ENCODE measurements around the gene TXNRD3. TPM values are rescaled to one million over a fixed set of nuclear protein-coding genes. Genes with fewer than 3 reads are reported as not detected.

The TXNRD3 gene
- total RNA-seq, 1 experiment from 2014 or later = 6.9 TPM

DNA sequence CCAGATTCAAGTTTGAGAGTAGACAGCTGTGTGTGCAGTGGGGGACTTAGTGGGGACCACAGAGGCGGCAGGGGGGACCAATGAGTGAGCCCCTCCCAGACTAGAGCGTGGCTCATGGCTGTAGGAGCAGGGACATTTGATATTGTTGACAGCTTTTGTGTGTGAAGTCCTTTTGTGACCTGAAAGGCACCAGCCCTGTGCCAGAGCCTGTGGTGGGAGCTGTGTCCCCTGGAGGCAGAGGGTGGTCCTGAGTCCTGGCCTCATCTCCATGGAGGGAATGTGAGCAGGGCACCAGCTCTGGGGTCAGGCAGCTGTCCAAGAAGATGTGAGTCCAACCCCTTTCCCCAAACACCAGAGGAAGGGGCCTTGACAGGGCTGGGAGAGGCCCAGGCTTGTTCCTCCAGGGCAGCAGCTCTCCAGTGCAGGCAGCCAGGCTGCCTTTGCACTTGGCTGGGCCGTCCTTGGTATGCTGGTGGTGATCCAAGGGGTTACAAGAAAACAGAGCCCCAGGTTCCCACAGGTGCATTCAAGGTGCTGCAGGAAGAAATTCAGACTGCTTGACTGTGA is 86.1 kb downstream of the TXNRD3 start:
- no peaks in the 10 kb centered on the region for H3K27me3 Mint-ChIP-seq (ENCODE audit: low read depth)
- H3K9me3 Mint-ChIP-seq = no peaks in the 10 kb centered on the region
- H3K4me1 Mint-ChIP-seq = no peaks in the 10 kb centered on the region
- ChIA-PET CTCF (interaction anchor here (1.0 to 1.6 kb wide), 3 partner anchors 10 to 81 kb away, joined by 3 read pairs; partner anchors contain the start of gene C3orf22), POLR2A (no interaction called here)
- no peak for ATAC-seq
- no peak overlapping the region for H3K4me3 Mint-ChIP-seq
- no peaks in the 10 kb centered on the region for H3K36me3 Mint-ChIP-seq
- TF ChIP-seq, protein P1, sequence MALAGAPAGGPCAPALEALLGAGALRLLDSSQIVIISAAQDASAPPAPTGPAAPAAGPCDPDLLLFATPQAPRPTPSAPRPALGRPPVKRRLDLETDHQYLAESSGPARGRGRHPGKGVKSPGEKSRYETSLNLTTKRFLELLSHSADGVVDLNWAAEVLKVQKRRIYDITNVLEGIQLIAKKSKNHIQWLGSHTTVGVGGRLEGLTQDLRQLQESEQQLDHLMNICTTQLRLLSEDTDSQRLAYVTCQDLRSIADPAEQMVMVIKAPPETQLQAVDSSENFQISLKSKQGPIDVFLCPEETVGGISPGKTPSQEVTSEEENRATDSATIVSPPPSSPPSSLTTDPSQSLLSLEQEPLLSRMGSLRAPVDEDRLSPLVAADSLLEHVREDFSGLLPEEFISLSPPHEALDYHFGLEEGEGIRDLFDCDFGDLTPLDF (CRISPR knock-in tag; IDR thresholded peaks at IDR 0.05) = no peak
- TF ChIP-seq GRHL2 (CRISPR knock-in tag; IDR thresholded peaks at IDR 0.05; ENCODE audit: insufficient replicate concordance, severe bottlenecking) (no peak), RELA (CRISPR knock-in tag; IDR thresholded peaks at IDR 0.05; ENCODE audit: borderline replicate concordance) (no peak), KAT7 (CRISPR knock-in tag; IDR thresholded peaks at IDR 0.05; ENCODE audit: borderline replicate concordance) (no peak), ELF4 (CRISPR knock-in tag; IDR thresholded peaks at IDR 0.05; ENCODE audit: low read depth) (no peak), NR1H2 (CRISPR knock-in tag; IDR thresholded peaks at IDR 0.05) (no peak), ATF1 (CRISPR knock-in tag; IDR thresholded peaks at IDR 0.05) (no peak), TEAD4 (CRISPR knock-in tag; IDR thresholded peaks at IDR 0.05) (no peak), PRRX2 (CRISPR knock-in tag; IDR thresholded peaks at IDR 0.05) (no peak), ZNF396 (CRISPR knock-in tag; IDR thresholded peaks at IDR 0.05; ENCODE audit: borderline replicate concordance) (no peak), ZNF671 (CRISPR knock-in tag; IDR thresholded peaks at IDR 0.05) (no peak), SMAD4 (CRISPR knock-in tag; IDR thresholded peaks at IDR 0.05) (no peak)
- TF ChIP-seq, protein P2, sequence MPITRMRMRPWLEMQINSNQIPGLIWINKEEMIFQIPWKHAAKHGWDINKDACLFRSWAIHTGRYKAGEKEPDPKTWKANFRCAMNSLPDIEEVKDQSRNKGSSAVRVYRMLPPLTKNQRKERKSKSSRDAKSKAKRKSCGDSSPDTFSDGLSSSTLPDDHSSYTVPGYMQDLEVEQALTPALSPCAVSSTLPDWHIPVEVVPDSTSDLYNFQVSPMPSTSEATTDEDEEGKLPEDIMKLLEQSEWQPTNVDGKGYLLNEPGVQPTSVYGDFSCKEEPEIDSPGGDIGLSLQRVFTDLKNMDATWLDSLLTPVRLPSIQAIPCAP (CRISPR knock-in tag; IDR thresholded peaks at IDR 0.05) = no peak
- TF ChIP-seq, protein P3, sequence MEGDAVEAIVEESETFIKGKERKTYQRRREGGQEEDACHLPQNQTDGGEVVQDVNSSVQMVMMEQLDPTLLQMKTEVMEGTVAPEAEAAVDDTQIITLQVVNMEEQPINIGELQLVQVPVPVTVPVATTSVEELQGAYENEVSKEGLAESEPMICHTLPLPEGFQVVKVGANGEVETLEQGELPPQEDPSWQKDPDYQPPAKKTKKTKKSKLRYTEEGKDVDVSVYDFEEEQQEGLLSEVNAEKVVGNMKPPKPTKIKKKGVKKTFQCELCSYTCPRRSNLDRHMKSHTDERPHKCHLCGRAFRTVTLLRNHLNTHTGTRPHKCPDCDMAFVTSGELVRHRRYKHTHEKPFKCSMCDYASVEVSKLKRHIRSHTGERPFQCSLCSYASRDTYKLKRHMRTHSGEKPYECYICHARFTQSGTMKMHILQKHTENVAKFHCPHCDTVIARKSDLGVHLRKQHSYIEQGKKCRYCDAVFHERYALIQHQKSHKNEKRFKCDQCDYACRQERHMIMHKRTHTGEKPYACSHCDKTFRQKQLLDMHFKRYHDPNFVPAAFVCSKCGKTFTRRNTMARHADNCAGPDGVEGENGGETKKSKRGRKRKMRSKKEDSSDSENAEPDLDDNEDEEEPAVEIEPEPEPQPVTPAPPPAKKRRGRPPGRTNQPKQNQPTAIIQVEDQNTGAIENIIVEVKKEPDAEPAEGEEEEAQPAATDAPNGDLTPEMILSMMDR (IDR thresholded peaks at IDR 0.05) = no peak
- TF ChIP-seq, protein P4, sequence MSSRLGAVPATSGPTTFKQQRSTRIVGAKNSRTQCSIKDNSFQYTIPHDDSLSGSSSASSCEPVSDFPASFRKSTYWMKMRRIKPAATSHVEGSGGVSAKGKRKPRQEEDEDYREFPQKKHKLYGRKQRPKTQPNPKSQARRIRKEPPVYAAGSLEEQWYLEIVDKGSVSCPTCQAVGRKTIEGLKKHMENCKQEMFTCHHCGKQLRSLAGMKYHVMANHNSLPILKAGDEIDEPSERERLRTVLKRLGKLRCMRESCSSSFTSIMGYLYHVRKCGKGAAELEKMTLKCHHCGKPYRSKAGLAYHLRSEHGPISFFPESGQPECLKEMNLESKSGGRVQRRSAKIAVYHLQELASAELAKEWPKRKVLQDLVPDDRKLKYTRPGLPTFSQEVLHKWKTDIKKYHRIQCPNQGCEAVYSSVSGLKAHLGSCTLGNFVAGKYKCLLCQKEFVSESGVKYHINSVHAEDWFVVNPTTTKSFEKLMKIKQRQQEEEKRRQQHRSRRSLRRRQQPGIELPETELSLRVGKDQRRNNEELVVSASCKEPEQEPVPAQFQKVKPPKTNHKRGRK (CRISPR knock-in tag; IDR thresholded peaks at IDR 0.05; ENCODE audit: borderline replicate concordance) = no peak
- TF ChIP-seq, protein P5, sequence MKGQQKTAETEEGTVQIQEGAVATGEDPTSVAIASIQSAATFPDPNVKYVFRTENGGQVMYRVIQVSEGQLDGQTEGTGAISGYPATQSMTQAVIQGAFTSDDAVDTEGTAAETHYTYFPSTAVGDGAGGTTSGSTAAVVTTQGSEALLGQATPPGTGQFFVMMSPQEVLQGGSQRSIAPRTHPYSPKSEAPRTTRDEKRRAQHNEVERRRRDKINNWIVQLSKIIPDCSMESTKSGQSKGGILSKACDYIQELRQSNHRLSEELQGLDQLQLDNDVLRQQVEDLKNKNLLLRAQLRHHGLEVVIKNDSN (CRISPR knock-in tag; IDR thresholded peaks at IDR 0.05) = no peak
- TF ChIP-seq, protein P6, sequence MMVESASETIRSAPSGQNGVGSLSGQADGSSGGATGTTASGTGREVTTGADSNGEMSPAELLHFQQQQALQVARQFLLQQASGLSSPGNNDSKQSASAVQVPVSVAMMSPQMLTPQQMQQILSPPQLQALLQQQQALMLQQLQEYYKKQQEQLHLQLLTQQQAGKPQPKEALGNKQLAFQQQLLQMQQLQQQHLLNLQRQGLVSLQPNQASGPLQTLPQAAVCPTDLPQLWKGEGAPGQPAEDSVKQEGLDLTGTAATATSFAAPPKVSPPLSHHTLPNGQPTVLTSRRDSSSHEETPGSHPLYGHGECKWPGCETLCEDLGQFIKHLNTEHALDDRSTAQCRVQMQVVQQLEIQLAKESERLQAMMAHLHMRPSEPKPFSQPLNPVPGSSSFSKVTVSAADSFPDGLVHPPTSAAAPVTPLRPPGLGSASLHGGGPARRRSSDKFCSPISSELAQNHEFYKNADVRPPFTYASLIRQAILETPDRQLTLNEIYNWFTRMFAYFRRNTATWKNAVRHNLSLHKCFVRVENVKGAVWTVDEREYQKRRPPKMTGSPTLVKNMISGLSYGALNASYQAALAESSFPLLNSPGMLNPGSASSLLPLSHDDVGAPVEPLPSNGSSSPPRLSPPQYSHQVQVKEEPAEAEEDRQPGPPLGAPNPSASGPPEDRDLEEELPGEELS (CRISPR knock-in tag; IDR thresholded peaks at IDR 0.05) = no peak
- TF ChIP-seq, protein P7, sequence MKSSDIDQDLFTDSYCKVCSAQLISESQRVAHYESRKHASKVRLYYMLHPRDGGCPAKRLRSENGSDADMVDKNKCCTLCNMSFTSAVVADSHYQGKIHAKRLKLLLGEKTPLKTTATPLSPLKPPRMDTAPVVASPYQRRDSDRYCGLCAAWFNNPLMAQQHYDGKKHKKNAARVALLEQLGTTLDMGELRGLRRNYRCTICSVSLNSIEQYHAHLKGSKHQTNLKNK (CRISPR knock-in tag; IDR thresholded peaks at IDR 0.05) = no peak
- no peak for DNase-seq (ENCODE audit: low spot score)
- H3K27ac Mint-ChIP-seq = no peak overlapping the region

Data from WTC11 (cell line).